HCT116 (cell line): ENCODE data around the gene TUBGCP5.

Source experiments
- CBX3 ChIP-seq: IDR thresholded peaks from 2 replicates; pipeline ENCODE4 v1.6.1; 2012; ENCODE audit warnings: low read depth
- CTCF ChIP-seq, 3 experiments: fragments of 200-600 bp in 1 of 3; sonication (generic) in 1 of 3; IDR thresholded peaks in 2 of 3; conservative IDR thresholded peaks in 1 of 3; 2 replicates each; pipeline ENCODE4 v1.5.1; 2012 to 2017; ENCODE audit warnings: low read depth in 2 of 3, low read length in 2 of 3, antibody characterized with exemption in 1 of 3, borderline replicate concordance in 1 of 3, control low read depth in 1 of 3, mild to moderate bottlenecking in 1 of 3, mixed read lengths in 1 of 3, mixed run types in 1 of 3, moderate library complexity in 1 of 3; ENCODE audit not compliant: insufficient read depth in 1 of 3
- EZH2 ChIP-seq: fragments of 200-600 bp; sonication (generic); IDR thresholded peaks from 2 replicates; pipeline ENCODE4 v1.6.1; 2017; ENCODE audit warnings: antibody characterized with exemption, mixed run types
- EZH2phosphoT487 ChIP-seq: fragments of 200-600 bp; IDR thresholded peaks from 2 replicates; pipeline ENCODE4 v1.6.1; 2018; ENCODE audit warnings: antibody characterized with exemption, borderline replicate concordance
- JUND ChIP-seq: IDR thresholded peaks from 2 replicates; pipeline ENCODE4 v1.6.1; 2012
- MAX ChIP-seq: IDR thresholded peaks from 2 replicates; pipeline ENCODE4 v1.6.1; 2012
- POLR2A ChIP-seq: IDR thresholded peaks from 2 replicates; pipeline ENCODE4 v1.7.0; 2011; ENCODE audit warnings: borderline replicate concordance; ENCODE audit not compliant: insufficient read depth, insufficient read length; ENCODE audit errors: extremely low read depth
- POLR2AphosphoS5 ChIP-seq: IDR thresholded peaks from 2 replicates; pipeline ENCODE4 v1.6.1; 2011; ENCODE audit warnings: mild to moderate bottlenecking, low read depth, low read length, moderate library complexity
- RAD21 ChIP-seq: IDR thresholded peaks from 2 replicates; pipeline ENCODE4 v1.6.1; 2012; ENCODE audit warnings: low read depth, mild to moderate bottlenecking
- REST ChIP-seq: IDR thresholded peaks from 2 replicates; pipeline ENCODE4 v1.6.1; 2012; ENCODE audit warnings: low read depth
- ZNF274 ChIP-seq: fragments of 200-500 bp; sonication (Bioruptor generic); IDR thresholded peaks from 2 replicates; pipeline ENCODE4 v1.6.1; 2014; ENCODE audit warnings: mild to moderate bottlenecking, low read depth, low read length, inconsistent platforms

GRCh38 chr15:22956978-22957260 lies 82.5 kb downstream of the TUBGCP5 start:
- TF ChIP-seq CTCF (IDR thresholded peaks at IDR 0.05 in 2 of 3, conservative IDR thresholded peaks at IDR 0.05 in 1 of 3; ENCODE audit: borderline replicate concordance in 1 of 3, insufficient read depth in 1 of 3, low read depth in 2 of 3, low read length in 2 of 3), result no peak
- TF ChIP-seq EZH2, result no peak
- no peak for TF ChIP-seq REST
- TF ChIP-seq RAD21, result no peak
- no peak for TF ChIP-seq POLR2AphosphoS5
- TF ChIP-seq EZH2phosphoT487, result no peak
- TF ChIP-seq ZNF274, result no peak
- TF ChIP-seq MAX, result no peak
- no peak for TF ChIP-seq JUND
- TF ChIP-seq POLR2A, result no peak
- no peak for TF ChIP-seq CBX3
